ENCODE data around the gene SLBP.

The SLBP gene

DNA sequence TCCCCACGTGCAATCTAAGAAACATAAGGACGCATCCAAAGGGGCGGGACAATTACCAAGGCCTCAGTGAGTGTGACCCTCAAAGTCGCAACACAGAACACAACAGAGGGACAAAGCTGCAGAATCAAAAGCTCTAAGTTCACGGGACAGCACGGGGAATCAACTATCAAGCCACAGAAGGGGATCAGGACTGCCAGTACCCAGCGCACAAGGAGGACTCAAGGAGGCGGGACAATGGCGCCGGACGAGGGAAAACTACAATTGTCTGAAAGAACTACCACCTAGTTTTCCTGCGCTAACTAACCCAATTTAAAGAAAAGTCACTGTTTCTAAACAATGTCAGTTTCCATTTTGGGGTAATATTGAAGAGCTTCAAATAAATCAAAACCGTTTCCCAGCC, 29.3 kb downstream of the SLBP start:
- no peak for FAIRE-seq
- TF ChIP-seq, protein P1, sequence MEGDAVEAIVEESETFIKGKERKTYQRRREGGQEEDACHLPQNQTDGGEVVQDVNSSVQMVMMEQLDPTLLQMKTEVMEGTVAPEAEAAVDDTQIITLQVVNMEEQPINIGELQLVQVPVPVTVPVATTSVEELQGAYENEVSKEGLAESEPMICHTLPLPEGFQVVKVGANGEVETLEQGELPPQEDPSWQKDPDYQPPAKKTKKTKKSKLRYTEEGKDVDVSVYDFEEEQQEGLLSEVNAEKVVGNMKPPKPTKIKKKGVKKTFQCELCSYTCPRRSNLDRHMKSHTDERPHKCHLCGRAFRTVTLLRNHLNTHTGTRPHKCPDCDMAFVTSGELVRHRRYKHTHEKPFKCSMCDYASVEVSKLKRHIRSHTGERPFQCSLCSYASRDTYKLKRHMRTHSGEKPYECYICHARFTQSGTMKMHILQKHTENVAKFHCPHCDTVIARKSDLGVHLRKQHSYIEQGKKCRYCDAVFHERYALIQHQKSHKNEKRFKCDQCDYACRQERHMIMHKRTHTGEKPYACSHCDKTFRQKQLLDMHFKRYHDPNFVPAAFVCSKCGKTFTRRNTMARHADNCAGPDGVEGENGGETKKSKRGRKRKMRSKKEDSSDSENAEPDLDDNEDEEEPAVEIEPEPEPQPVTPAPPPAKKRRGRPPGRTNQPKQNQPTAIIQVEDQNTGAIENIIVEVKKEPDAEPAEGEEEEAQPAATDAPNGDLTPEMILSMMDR (IDR thresholded peaks at IDR 0.05; ENCODE audit: insufficient read depth, missing control alignments), result no peak

DNA sequence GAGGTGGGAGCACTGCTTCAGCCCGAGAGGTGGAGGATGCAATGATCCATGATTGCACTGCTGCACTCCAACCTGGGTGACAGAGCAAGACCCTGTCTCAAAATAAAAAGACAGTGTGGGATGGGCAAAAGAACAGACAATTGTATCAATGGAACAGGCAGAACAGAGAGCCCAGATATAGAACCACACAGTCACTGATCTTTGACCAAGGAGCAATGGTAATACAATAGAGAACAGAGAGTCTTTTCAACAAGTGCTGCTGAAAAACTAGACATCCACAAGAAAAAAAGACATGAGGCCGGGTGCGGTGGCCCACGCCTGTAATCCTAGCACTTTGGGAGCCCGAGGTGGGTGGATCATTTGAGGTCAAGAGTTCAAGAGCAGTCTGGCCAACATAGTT, 33.9 kb downstream of the SLBP start:
- FAIRE-seq, result no peak
- TF ChIP-seq, protein P1 (IDR thresholded peaks at IDR 0.05; ENCODE audit: insufficient read depth, missing control alignments), result no peak
- no peak for DNase-seq (ENCODE audit: insufficient read length, low spot score)

More for the DNA sequence above, 29.3 kb downstream of the SLBP start:
- DNase-seq (ENCODE audit: insufficient read length, low spot score), result no peak

DNA sequence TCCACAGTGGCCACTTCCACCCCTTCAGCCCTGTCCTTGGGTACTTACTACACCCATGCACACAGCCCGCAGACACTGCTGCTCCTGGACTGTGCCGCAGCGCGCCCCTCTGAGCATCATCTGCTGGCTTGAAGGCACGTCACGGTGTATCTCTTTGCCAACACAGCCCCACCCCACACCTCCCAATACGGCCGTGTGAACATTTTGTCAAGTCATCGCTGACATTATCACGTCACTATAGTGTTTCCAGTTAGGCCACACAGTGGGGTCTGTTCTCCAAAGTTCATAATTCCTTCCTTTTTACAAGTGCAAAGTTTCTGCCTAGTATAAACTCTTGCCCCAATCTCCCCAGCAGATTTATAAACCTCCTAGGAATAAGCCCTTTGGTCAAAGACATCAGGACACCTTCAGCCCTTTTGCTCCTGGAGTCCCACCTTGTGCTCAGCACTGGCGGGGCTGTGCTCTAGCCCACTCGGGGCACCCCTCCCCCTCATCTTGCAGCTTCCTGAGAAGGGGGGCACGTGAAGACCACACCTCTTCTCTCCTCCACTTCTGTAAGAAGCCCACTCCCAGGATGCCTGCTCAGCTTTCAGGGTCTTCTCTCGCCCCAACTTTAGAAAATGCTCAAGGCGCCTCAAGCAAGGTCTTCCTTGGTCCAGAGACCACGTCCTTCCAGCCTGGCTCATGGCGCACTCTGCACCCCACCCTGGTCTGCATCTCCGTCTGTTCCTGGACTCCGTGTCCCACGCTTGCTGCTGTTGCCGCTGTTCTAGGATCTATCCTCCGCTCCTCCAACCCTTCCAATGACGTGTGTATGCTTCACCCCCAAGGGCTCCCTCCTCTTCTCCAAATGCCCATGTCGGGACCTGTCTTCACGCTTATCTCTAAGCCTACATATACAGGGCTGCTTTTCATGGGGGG, 35.3 kb downstream of the SLBP start:
- DNase-seq (ENCODE audit: insufficient read length, low spot score), result no peak
- TF ChIP-seq, protein P1 (IDR thresholded peaks at IDR 0.05; ENCODE audit: insufficient read depth, missing control alignments), result no peak
- FAIRE-seq, result no peak

DNA sequence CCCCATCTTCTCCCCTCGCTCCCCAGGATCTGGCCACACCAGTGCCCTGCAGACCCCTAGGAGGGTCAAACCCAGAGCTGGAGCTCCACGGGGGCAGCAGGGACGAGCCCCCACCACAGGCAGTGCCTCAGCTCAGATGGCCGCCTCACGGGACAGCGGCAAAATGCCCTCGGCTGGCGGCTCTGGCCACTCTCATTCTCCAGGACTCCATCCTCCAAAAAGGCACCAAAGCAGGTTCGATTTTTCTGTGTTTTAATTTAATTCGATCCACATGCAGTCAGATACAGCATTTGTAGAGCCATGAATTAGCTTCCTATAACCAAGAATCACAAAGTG, 36.3 kb downstream of the SLBP start:
- FAIRE-seq (no peak), DNase-seq (ENCODE audit: insufficient read length, low spot score) (no peak)
- TF ChIP-seq, protein P1 (IDR thresholded peaks at IDR 0.05; ENCODE audit: insufficient read depth, missing control alignments), result no peak

DNA sequence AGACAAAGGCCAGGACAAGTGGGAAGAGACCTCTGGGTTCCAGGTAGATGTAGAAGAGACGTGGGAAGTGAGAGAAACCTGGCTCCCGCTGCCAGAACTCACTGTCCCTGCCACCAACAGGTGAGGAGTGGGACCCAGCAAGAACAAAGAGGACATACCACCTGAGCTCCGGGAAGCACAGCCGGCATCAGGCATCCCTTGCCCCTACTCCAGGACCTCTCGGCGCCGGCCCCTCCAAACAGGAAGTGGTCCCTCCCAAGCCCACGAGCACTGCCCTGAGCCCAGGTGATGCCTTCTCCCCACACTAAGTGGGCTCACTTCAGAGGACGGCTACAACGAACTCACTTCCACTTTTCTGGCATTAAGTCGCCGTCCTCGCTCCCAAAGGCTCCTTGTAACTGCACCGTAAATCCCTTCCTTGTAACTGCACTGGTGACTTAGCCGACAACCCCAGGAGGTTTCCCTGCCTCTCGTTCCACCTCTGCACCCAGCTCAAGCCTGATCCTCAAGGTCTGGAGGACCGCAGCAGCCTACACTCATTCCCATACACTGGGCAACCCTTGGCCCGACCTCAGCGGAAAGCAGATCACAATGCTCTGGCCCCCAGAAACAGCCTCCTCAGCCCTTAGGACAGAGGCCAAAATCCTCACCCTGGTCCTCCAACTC, 36.9 kb downstream of the SLBP start:
- no peak for FAIRE-seq
- no peak for DNase-seq (ENCODE audit: insufficient read length, low spot score)
- TF ChIP-seq, protein P1 (IDR thresholded peaks at IDR 0.05; ENCODE audit: insufficient read depth, missing control alignments), result no peak

DNA sequence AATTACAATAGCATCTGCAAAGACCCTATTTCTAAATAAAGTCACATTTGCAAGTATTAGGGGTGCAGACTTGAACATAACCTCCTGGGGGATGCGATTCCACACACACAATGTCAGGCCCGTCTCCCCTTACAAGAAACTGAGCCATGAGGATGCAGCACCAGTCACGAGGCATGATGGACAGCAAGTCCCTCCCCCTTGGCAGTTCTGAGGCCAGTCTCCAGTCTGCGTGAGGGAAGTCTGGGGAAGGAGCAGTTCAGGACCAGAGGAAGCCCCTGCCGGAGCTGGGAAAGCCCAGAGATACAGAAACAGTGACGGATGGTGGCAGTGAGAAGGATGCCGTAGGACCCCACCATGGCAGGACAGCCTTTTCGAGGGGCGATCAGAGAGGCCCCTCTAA, 37.4 kb downstream of the SLBP start:
- FAIRE-seq, result no peak
- DNase-seq (ENCODE audit: insufficient read length, low spot score), result no peak

More for the DNA sequence above, 37.4 kb downstream of the SLBP start:
- TF ChIP-seq, protein P1 (IDR thresholded peaks at IDR 0.05; ENCODE audit: insufficient read depth, missing control alignments), result no peak
